Upper lobe of left lung (tissue), 6 donors: ENCODE data around the gene OR2H2. TPM values are rescaled to one million over a fixed set of nuclear protein-coding genes. Genes with fewer than 3 reads are reported as not detected.

Source experiments
- ATAC-seq, 2 donors: fragments of 200-7000 bp; cut with Tn5 transposase; one replicate each; pipeline ENCODE4 v1.9.1; 2022; ENCODE audit warnings: mild to moderate bottlenecking in 2 of 2, moderate library complexity in 2 of 2; ENCODE audit not compliant: low FRiP score in 2 of 2
- DNase-seq, 2 donors: peaks; one replicate each; pipeline ENCODE4 v3.0.0-alpha.2; 2019 to 2020
- H3K27ac ChIP-seq, 4 donors: fragments of 200-600 bp; sonication (generic); one replicate each; pipeline ENCODE4 v1.5.1; 2016 to 2019
- H3K27me3 ChIP-seq, 4 donors: fragments of 200-600 bp; sonication (generic); one replicate each; pipeline ENCODE4 v1.5.1; 2017 to 2019
- H3K36me3 ChIP-seq, 4 donors: fragments of 200-600 bp; sonication (generic); one replicate each; pipeline ENCODE4 v1.5.1; 2016 to 2019
- H3K4me1 ChIP-seq, 4 donors: fragments of 200-600 bp; sonication (generic); one replicate each; pipeline ENCODE4 v1.5.1; 2018 to 2019
- H3K4me3 ChIP-seq, 4 donors: fragments of 200-600 bp; sonication (generic); one replicate each; pipeline ENCODE4 v1.5.1; 2017 to 2019; ENCODE audit warnings: mild to moderate bottlenecking in 2 of 4, moderate library complexity in 1 of 4
- H3K9me3 ChIP-seq, 4 donors: fragments of 200-600 bp; sonication (generic); one replicate each; pipeline ENCODE4 v1.5.1; 2018 to 2019
- CTCF ChIP-seq, 6 experiments: fragments of 450-650 bp in 4 of 6; fragments of 200-600 bp in 2 of 6; sonication (generic) in 2 of 6; IDR thresholded peaks; one replicate each; pipeline ENCODE4 v1.5.1; 2016 to 2019; ENCODE audit warnings: antibody characterized with exemption in 6 of 6
- EP300 ChIP-seq, 4 donors: sonication (generic); formaldehyde crosslinking; IDR thresholded peaks; one replicate each; pipeline ENCODE4 v1.5.1; 2017; ENCODE audit warnings: antibody characterized with exemption in 4 of 4, control low read depth in 2 of 4
- POLR2A ChIP-seq, 4 donors: fragments of 450-650 bp; IDR thresholded peaks; one replicate each; pipeline ENCODE4 v1.5.1; 2016 to 2017; ENCODE audit warnings: antibody characterized with exemption in 4 of 4, mild to moderate bottlenecking in 2 of 4
- POLR2AphosphoS5 ChIP-seq, 2 donors: sonication (generic); formaldehyde crosslinking; IDR thresholded peaks; one replicate each; pipeline ENCODE4 v1.5.1; 2017; ENCODE audit warnings: antibody characterized with exemption in 2 of 2
- WGBS, 2 donors: methylation state at CpG; one replicate each; pipeline ENCODE4 v1.1.5; 2017 to 2018; 5-methylcytosine and 5-hydroxymethylcytosine counted together
- total RNA-seq, 6 donors: library from RNA; depleted of rRNA in 4 of 6; stranded (reverse); fragments of >200 nt in 4 of 6; gene quantifications; one replicate each; pipeline versions ENCODE4 v1.1.0 to v1.2.1, GENCODE V29; 2016 to 2021
- donor health status: DM: no; HTN: no; CAD: no; lungs with moderate emphysema.
- donor health status: DM: no; HTN: yes; CAD: no; lungs with severe emphysema.

OR2H2 gene
- total RNA-seq, 6 donors from 2014 or later, result not detected

- peaks cover 0 to 64% (median 11%) of the 10 kb centered on the region in 4 donors for H3K36me3 ChIP-seq
- WGBS, 2 donors, result 72 to 74% methylated on average over 4 of the region's 4 CpGs
- no peaks in the 10 kb centered on the region for H3K4me1 ChIP-seq
- TF ChIP-seq POLR2A (IDR thresholded peaks at IDR 0.05), result no peak
- TF ChIP-seq POLR2AphosphoS5 (IDR thresholded peaks at IDR 0.05), result no peak
- no peak for TF ChIP-seq CTCF (IDR thresholded peaks at IDR 0.05)
- TF ChIP-seq EP300 (IDR thresholded peaks at IDR 0.05), result no peak
- no peaks in the 10 kb centered on the region for H3K27me3 ChIP-seq
- ATAC-seq (no peak), DNase-seq (no peak)
- no peaks in the 10 kb centered on the region for H3K9me3 ChIP-seq
- H3K4me3 ChIP-seq, result no peak overlapping the region
- H3K27ac ChIP-seq, result no peak overlapping the region
Observed at GRCh38 chr6:29620630-29621029, 35.7 kb downstream of the OR2H2 start.

- Histone ChIP-seq H3K36me3 (peaks cover 0 to 41% (median 11%) of the 10 kb centered on the region in 4 donors), H3K27ac (no peak overlapping the region), H3K27me3 (no peaks in the 10 kb centered on the region), H3K4me1 (peaks cover 17 to 24% (median 18%) of the 10 kb centered on the region in 4 donors), H3K9me3 (no peaks in the 10 kb centered on the region), H3K4me3 (no peak overlapping the region)
- DNase-seq (no peak), ATAC-seq (no peak)
- TF ChIP-seq POLR2AphosphoS5 (IDR thresholded peaks at IDR 0.05), result no peak
- no peak for TF ChIP-seq CTCF (IDR thresholded peaks at IDR 0.05)
- no peak for TF ChIP-seq POLR2A (IDR thresholded peaks at IDR 0.05)
- TF ChIP-seq EP300 (IDR thresholded peaks at IDR 0.05), result no peak
- 86 to 88% methylated on average over 3 of the region's 3 CpGs for WGBS, 2 donors
Observed at GRCh38 chr6:29624520-29624961, 39.6 kb downstream of the OR2H2 start.

GRCh38 chr6:29625337-29625930 is 40.5 kb downstream of the OR2H2 start:
- WGBS, 2 donors, result 59 to 67% methylated on average over 7 of the region's 7 CpGs
- Histone ChIP-seq H3K36me3 (peaks cover 0 to 32% (median 9%) of the 10 kb centered on the region in 4 donors), H3K27me3 (no peaks in the 10 kb centered on the region), H3K4me1 (peaks cover 17 to 24% (median 18%) of the 10 kb centered on the region in 4 donors), H3K9me3 (no peaks in the 10 kb centered on the region), H3K27ac (no peak overlapping the region), H3K4me3 (no peak overlapping the region)
- no peak for TF ChIP-seq CTCF (IDR thresholded peaks at IDR 0.05)
- TF ChIP-seq POLR2A (IDR thresholded peaks at IDR 0.05), result no peak
- no peak for TF ChIP-seq POLR2AphosphoS5 (IDR thresholded peaks at IDR 0.05)
- TF ChIP-seq EP300 (IDR thresholded peaks at IDR 0.05), result no peak
- DNase-seq, result no peak
- ATAC-seq, result no peak

- peaks cover 0 to 14% (median 2%) of the 10 kb centered on the region in 4 donors for H3K36me3 ChIP-seq
- no peak for TF ChIP-seq EP300 (IDR thresholded peaks at IDR 0.05)
- TF ChIP-seq POLR2A (IDR thresholded peaks at IDR 0.05), result no peak
- TF ChIP-seq CTCF (IDR thresholded peaks at IDR 0.05), result no peak
- no peak for TF ChIP-seq POLR2AphosphoS5 (IDR thresholded peaks at IDR 0.05)
- DNase-seq (peak in 1 of 2 donors; percentile 83), ATAC-seq (no peak)
- H3K9me3 ChIP-seq, result no peaks in the 10 kb centered on the region
- H3K4me1 ChIP-seq, result peaks cover 22 to 36% (median 29%) of the 10 kb centered on the region in 4 donors
- WGBS, 2 donors, result 31 to 62% methylated on average over 6 to 30 of the region's 31 CpGs
- H3K27me3 ChIP-seq, result no peaks in the 10 kb centered on the region
- peak overlapping the region in 3 of 4 donors; percentile 72 to 79 (median 73) for H3K27ac ChIP-seq
- H3K4me3 ChIP-seq, result peak overlapping the region; percentile 49 to 66 (median 62)
Observed at GRCh38 chr6:29626948-29627754, 42.2 kb downstream of the OR2H2 start.
